ENCODE results near the gene POLR3E.
"Not testable (repeated sequence)": the region's sequence is repeated elsewhere in the genome, so short reads cannot be mapped to it uniquely, and the experiment has no call there.

POLR3E gene

DNA sequence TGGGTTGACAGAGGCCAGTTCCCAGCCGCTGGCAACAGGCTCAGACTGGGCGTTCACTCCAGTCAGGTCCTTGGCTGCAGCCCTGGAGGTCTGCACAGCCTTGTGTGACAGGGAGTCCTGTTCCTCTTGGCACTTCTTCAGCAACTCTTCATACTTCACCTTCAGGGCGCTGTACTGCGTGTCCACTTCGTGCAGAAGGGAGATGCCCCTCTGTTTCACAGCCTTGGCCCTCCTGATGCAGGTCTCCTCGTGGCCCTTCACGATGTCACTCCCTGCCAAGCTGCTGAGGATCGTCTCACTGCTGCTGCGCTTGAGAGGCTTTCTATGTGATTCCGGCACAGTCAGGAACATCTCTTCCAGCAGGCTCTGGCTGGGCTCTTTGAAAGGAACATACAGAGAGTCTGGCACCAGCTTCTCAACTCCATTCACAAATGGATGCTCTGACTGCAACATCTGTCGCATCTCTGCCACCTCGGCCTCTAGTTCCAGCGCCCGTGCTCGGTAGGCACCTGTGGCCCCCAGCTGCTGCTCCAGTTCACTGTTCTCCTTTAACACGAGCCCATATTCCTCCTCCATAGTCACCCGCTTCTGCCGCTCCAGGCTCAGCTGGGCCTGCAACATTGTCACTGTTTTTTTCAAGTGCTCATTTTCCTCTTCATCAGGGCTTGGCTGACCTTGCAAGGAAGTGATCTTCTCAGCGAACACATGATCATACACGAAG lies 50.1 kb downstream of the POLR3E start:
- Histone ChIP-seq H3K4me3 (ENCODE audit: low read depth, low read length) (no peak overlapping the region), H3K27me3 (ENCODE audit: insufficient read depth, low read depth, severe bottlenecking) (no peaks in the 10 kb centered on the region), H3K36me3 (peaks cover 59% of the 10 kb centered on the region), H3K9me3 (ENCODE audit: severe bottlenecking) (no peaks in the 10 kb centered on the region), H3K27ac (no peak overlapping the region)
- no peak for DNase-seq
- TF ChIP-seq, protein P1, sequence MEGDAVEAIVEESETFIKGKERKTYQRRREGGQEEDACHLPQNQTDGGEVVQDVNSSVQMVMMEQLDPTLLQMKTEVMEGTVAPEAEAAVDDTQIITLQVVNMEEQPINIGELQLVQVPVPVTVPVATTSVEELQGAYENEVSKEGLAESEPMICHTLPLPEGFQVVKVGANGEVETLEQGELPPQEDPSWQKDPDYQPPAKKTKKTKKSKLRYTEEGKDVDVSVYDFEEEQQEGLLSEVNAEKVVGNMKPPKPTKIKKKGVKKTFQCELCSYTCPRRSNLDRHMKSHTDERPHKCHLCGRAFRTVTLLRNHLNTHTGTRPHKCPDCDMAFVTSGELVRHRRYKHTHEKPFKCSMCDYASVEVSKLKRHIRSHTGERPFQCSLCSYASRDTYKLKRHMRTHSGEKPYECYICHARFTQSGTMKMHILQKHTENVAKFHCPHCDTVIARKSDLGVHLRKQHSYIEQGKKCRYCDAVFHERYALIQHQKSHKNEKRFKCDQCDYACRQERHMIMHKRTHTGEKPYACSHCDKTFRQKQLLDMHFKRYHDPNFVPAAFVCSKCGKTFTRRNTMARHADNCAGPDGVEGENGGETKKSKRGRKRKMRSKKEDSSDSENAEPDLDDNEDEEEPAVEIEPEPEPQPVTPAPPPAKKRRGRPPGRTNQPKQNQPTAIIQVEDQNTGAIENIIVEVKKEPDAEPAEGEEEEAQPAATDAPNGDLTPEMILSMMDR (IDR thresholded peaks at IDR 0.05; ENCODE audit: low read depth, low read length) = no peak

DNA sequence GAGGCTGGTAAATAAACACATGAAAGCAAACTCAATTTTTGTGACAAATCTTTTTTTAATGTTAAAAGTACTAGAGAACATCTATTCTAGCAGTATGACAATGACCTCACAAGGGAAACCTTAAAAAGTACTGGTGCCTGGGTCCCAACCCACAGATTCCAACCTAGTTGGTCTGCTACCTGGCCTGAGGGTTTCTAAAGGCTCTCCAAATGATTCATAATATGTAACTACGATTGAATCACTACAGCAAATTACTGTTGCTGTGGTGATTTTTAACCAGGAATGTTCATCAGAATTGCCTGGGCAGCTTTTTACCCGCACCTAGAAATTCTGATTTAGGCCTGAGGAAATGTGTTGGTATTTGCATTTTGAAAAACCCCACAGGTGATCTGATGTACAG lies 51.1 kb downstream of the POLR3E start:
- Histone ChIP-seq H3K27ac (no peak overlapping the region), H3K36me3 (peaks cover 59% of the 10 kb centered on the region)

DNA sequence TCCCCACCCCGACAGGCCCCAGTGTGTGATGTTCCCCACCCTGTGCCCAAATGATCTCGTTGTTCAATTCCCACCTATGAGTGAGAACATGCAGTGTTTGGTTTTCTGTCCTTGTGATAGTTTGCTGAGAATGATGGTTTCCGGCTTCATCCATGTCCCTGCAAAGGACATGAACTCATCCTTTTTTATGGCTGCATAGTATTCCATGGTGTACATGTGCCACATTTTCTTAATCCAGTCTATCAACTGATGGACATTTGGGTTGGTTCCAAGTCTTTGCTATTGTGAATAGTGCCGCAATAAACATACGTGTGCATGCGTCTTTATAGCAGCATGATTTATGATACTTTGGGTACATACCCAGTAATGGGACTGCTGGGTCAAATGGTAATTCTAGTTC lies 53.8 kb downstream of the POLR3E start:
- not testable (repeated sequence) for H3K4me3 ChIP-seq (ENCODE audit: low read depth, low read length)

More for the DNA sequence above, 51.1 kb downstream of the POLR3E start:
- Histone ChIP-seq H3K9me3 (ENCODE audit: severe bottlenecking) (no peaks in the 10 kb centered on the region), H3K27me3 (ENCODE audit: insufficient read depth, low read depth, severe bottlenecking) (no peaks in the 10 kb centered on the region), H3K4me3 (ENCODE audit: low read depth, low read length) (no peak overlapping the region)
- TF ChIP-seq, protein P1 (IDR thresholded peaks at IDR 0.05; ENCODE audit: low read depth, low read length) = no peak
- no peak for DNase-seq

DNA sequence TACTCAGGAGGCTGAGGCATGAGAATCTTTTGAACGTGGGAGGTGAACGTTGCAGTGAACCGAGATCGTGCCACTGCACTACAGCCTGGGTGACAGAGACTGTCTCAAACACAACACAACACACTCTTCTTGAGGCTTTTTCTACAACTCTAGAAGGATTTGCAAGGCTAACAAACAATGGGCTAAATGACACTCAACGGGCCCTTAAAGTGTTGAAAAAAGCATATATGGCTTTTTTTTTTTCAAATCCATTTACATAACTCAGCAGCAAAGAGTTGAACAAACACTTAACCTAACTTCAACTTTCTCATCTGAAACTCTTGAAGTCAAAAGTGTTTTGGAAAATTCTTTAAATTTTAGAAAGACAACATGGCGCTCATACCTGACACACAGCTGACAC lies 54.9 kb downstream of the POLR3E start:
- Histone ChIP-seq H3K4me3 (ENCODE audit: low read depth, low read length) (no peak overlapping the region), H3K27ac (no peak overlapping the region), H3K9me3 (ENCODE audit: severe bottlenecking) (no peaks in the 10 kb centered on the region), H3K27me3 (ENCODE audit: insufficient read depth, low read depth, severe bottlenecking) (no peaks in the 10 kb centered on the region), H3K36me3 (peaks cover 55% of the 10 kb centered on the region)
- TF ChIP-seq, protein P1 (IDR thresholded peaks at IDR 0.05; ENCODE audit: low read depth, low read length) = no peak
- DNase-seq = no peak

More for the DNA sequence above, 53.8 kb downstream of the POLR3E start:
- DNase-seq; H3K9me3 ChIP-seq (ENCODE audit: severe bottlenecking); H3K27ac ChIP-seq; H3K27me3 ChIP-seq (ENCODE audit: insufficient read depth, low read depth, severe bottlenecking): not testable (repeated sequence)
- peaks cover 67% of the 10 kb centered on the region for H3K36me3 ChIP-seq

DNA sequence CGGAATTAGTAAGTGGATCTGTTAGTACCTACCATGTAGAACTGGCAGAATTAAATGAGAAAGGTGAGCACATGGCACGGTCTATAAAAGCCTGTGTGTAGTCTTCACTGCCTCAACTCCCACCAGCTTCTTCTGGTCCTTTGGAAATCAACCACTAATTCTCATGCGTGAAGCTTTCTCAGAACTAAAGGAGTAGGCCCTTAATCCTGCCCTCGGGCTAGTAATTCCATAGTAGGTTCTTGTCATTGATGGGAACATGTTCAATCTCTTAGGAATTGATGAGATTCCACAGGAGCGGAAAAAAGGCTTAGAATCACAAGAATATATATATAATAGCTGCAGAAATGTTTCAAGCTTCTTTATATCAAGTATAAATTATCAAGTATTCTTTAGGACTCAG lies 55.5 kb downstream of the POLR3E start:
- TF ChIP-seq, protein P1 (IDR thresholded peaks at IDR 0.05; ENCODE audit: low read depth, low read length) = no peak
- DNase-seq = no peak
- H3K36me3 ChIP-seq = peaks cover 50% of the 10 kb centered on the region
- H3K27me3 ChIP-seq (ENCODE audit: insufficient read depth, low read depth, severe bottlenecking) = no peaks in the 10 kb centered on the region
- H3K27ac ChIP-seq = no peak overlapping the region
- H3K4me3 ChIP-seq (ENCODE audit: low read depth, low read length) = no peak overlapping the region
- no peaks in the 10 kb centered on the region for H3K9me3 ChIP-seq (ENCODE audit: severe bottlenecking)

DNA sequence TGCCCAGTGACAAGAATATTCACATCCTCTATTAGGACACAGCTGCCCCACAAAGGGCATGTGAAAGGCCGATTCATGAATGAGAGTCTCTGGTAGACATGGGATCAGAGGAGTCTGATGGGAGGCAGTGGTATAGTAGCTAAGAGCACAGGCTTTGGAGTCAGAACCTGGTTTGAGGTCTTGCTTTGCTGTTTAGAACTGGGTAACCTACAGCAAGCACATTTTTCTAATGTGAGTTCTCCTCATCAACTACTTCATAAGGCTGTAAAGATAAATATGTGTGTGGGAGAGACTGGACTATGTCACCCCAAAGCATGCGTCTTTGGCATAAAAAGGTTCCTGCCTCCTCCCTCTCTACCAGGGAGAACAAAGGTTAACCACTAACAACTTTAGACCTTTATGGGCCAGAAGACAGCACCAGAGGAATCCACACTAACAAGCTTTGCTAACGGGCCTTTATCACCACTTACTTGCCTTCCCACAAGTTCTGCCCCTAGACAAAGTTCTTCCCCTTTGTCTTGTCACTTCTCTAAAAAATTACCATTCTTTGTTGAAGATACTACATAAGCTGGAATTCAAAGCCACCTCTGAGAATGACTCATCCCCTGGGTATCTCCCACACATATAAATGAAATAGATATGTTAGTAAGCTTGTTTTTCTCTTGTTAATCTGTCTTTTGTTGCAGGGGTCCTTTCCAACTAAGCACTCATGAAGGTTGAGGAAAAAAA lies 56.1 kb downstream of the POLR3E start:
- TF ChIP-seq, protein P1 (IDR thresholded peaks at IDR 0.05; ENCODE audit: low read depth, low read length) = no peak
- Histone ChIP-seq H3K27ac (no peak overlapping the region), H3K9me3 (ENCODE audit: severe bottlenecking) (no peaks in the 10 kb centered on the region), H3K36me3 (peaks cover 43% of the 10 kb centered on the region), H3K4me3 (ENCODE audit: low read depth, low read length) (no peak overlapping the region), H3K27me3 (ENCODE audit: insufficient read depth, low read depth, severe bottlenecking) (no peaks in the 10 kb centered on the region)
- DNase-seq = no peak

All from WERI-Rb-1 (cell line).